GM12878 (cell line): ENCODE measurements around the gene ZNF608. TPM values are rescaled to one million over a fixed set of nuclear protein-coding genes. Genes with fewer than 3 reads are reported as not detected.

Experiments used
- ATAC-seq: fragments of 200-7000 bp; cut with Tn5 transposase; 3 replicates; pipeline ENCODE4 v1.9.1; 2020; ENCODE audit warnings: mild to moderate bottlenecking, moderate library complexity
- BruUV-seq: library from RNA; stranded (reverse); fragments of 400-500 nt; replicated peaks from 2 replicates; lab custom pipeline; 2021; lab: Mats Ljungman, UMichigan
- CTCF ChIA-PET: fragments of 300-600 bp; sonication (Branson Sonifier 250); formaldehyde crosslinking; extraction: SDS; loops from one replicate; lab custom pipeline; 2021; ENCODE audit warnings: inconsistent platforms; lab: Yijun Ruan, JAX
- POLR2A ChIA-PET: fragments of 350-600 bp; formaldehyde crosslinking; extraction: SDS; loops from one replicate; lab custom pipeline; 2021; ENCODE audit warnings: inconsistent platforms; lab: Charles Lee
- RAD21 ChIA-PET: fragments of 300-600 bp; sonication (Branson Sonifier 250); formaldehyde crosslinking; loops from one replicate; lab custom pipeline; 2023; ENCODE audit warnings: antibody characterized with exemption; ENCODE audit not compliant: unreplicated experiment; lab: Charles Lee
- SMC1A ChIA-PET: fragments of 300-600 bp; sonication (Branson Sonifier 250); formaldehyde crosslinking; loops from one replicate; lab custom pipeline; 2023; ENCODE audit not compliant: unreplicated experiment, uncharacterized antibody; lab: Charles Lee
- DNase-seq: peaks from one replicate; pipeline ENCODE4 v3.0.0-alpha.2; 2011; ENCODE audit warnings: low read depth, low spot score
- FAIRE-seq: peaks from 3 replicates; lab custom pipeline; 2011; peaks lifted over from hg19 to GRCh38; lab: Jason Lieb, UNC
- H2AFZ ChIP-seq: 2 replicates; pipeline ENCODE4 v1.6.0; 2011; ENCODE audit warnings: low read depth, low read length, control low read depth; ENCODE audit not compliant: control insufficient read depth
- H3K27ac ChIP-seq: 2 replicates; pipeline ENCODE4 v1.5.1; 2011; ENCODE audit warnings: control low read depth; ENCODE audit not compliant: control insufficient read depth, insufficient read depth
- H3K27me3 ChIP-seq, 2 experiments: replicated peaks in 1 of 2; 2 replicates each; pipeline versions ENCODE4 v1.6.0 to v1.6.1; 2011; ENCODE audit warnings: low read length in 1 of 2; ENCODE audit not compliant: control insufficient read depth in 2 of 2, insufficient read depth in 2 of 2
- H3K36me3 ChIP-seq, 2 experiments: 2 replicates each; pipeline ENCODE4 v1.5.1; 2011; ENCODE audit warnings: low read length in 1 of 2; ENCODE audit not compliant: control insufficient read depth in 2 of 2, insufficient read depth in 2 of 2
- H3K4me1 ChIP-seq: 2 replicates; pipeline ENCODE4 v1.6.1; 2011; ENCODE audit warnings: mild to moderate bottlenecking, low read length, moderate library complexity, mixed read lengths; ENCODE audit not compliant: control insufficient read depth, insufficient read depth
- H3K4me2 ChIP-seq: 2 replicates; pipeline ENCODE4 v1.6.0; 2011; ENCODE audit warnings: control low read depth; ENCODE audit not compliant: control insufficient read depth, insufficient read depth
- H3K4me3 ChIP-seq: fragments of 200-600 bp; sonication (generic); 2 replicates; pipeline ENCODE4 v1.5.1; 2016
- H3K79me2 ChIP-seq: 2 replicates; pipeline ENCODE4 v1.6.0; 2011; ENCODE audit warnings: low read length; ENCODE audit not compliant: control insufficient read depth, insufficient read depth
- H3K9ac ChIP-seq: 2 replicates; pipeline ENCODE4 v1.8.0; 2011; ENCODE audit warnings: low read length, control low read depth, mixed read lengths; ENCODE audit not compliant: control insufficient read depth, insufficient read depth
- H3K9me3 ChIP-seq: replicated peaks from 3 replicates; pipeline ENCODE4 v1.5.1; 2011; ENCODE audit warnings: mild to moderate bottlenecking, low read length; ENCODE audit not compliant: control insufficient read depth, insufficient read depth
- H4K20me1 ChIP-seq: 2 replicates; pipeline ENCODE4 v1.6.0; 2011; ENCODE audit not compliant: control insufficient read depth, insufficient read depth
- CHD2 ChIP-seq: IDR thresholded peaks from 2 replicates; pipeline ENCODE4 v1.6.1; 2011; ENCODE audit warnings: low read depth, low read length, improper control_type of control experiment, borderline replicate concordance
- HCFC1 ChIP-seq: fragments of 150-350 bp; IDR thresholded peaks from 2 replicates; pipeline ENCODE4 v1.6.1; 2014; ENCODE audit warnings: low read length
- HDAC2 ChIP-seq: fragments of 200-600 bp; sonication (generic); IDR thresholded peaks from 2 replicates; pipeline ENCODE4 v1.6.1; 2017
- KAT2A ChIP-seq: conservative IDR thresholded peaks from 2 replicates; pipeline ENCODE4 v1.6.1; 2011; ENCODE audit warnings: low read depth, low read length; ENCODE audit not compliant: control insufficient read depth
- RBBP5 ChIP-seq: fragments of 200-600 bp; sonication (generic); conservative IDR thresholded peaks from 2 replicates; pipeline ENCODE4 v1.6.1; 2016
- RUNX3 ChIP-seq: IDR thresholded peaks from 2 replicates; pipeline ENCODE4 v1.6.1; 2012; ENCODE audit warnings: low read length, inconsistent platforms
- SMAD5 ChIP-seq: IDR thresholded peaks from 2 replicates; pipeline ENCODE4 v1.6.1; 2016; ENCODE audit warnings: antibody characterized with exemption, low read depth
- STAT3 ChIP-seq: IDR thresholded peaks from 2 replicates; pipeline ENCODE4 v1.6.1; 2011; ENCODE audit warnings: low read depth, low read length, improper control_type of control experiment
- SUPT20H ChIP-seq: IDR thresholded peaks from 2 replicates; pipeline ENCODE4 v1.6.1; 2011; ENCODE audit warnings: low read depth, mild to moderate bottlenecking, low read length, moderate library complexity, borderline replicate concordance; ENCODE audit not compliant: control insufficient read depth
- USF1 ChIP-seq: IDR thresholded peaks from 2 replicates; pipeline ENCODE4 v1.6.1; 2011; ENCODE audit warnings: borderline replicate concordance, low read depth, mild to moderate bottlenecking, moderate library complexity, mixed read lengths, low read length; ENCODE audit not compliant: insufficient read depth; ENCODE audit errors: extremely low read length
- ZNF622 ChIP-seq: fragments of 450-650 bp; IDR thresholded peaks from 2 replicates; pipeline ENCODE4 v1.6.1; 2017; ENCODE audit warnings: mild to moderate bottlenecking, inconsistent platforms
- WGBS: methylation state at CpG from one replicate; pipeline ENCODE4 v1.1.6; 2016; ENCODE audit warnings: low lambda C conversion rate; ENCODE audit not compliant: insufficient replicate concordance, insufficient coverage; ENCODE audit errors: missing lambda C conversion rate; 5-methylcytosine and 5-hydroxymethylcytosine counted together
- in situ Hi-C: fragments of 300-500 bp; cut with MboI; formaldehyde crosslinking; loops from 9 replicates; pipeline ENCODE4 v1.14.3; 2018; ENCODE audit warnings: mixed read lengths
- intact Hi-C: fragments of 100-400 bp; cut with micrococcal nuclease; formaldehyde crosslinking; loops from one replicate; pipeline ENCODE4 v1.14.2; 2022; ENCODE audit not compliant: unreplicated experiment
- polyA plus RNA-seq, 11 experiments: library from polyadenylated mRNA; depleted of rRNA in 4 of 11; unstranded in 6 of 11; stranded (reverse) in 5 of 11; fragments of >200 nt; fragmentation: Nextera tagmentation in 4 of 11; fragmentation: Illumina TruSeq in 1 of 11; extraction: Ambion mirVana in 4 of 11; extraction: Trizol in 1 of 11; gene quantifications; 1 replicate in 1 of 11; 2 replicates in 10 of 11; pipeline versions ENCODE4 v1.2.1 to v1.2.3, GENCODE V29; 2011 to 2016; ENCODE audit warnings: inconsistent platforms in 2 of 11, missing spikeins in 2 of 11, low read depth in 1 of 11
- total RNA-seq, 4 experiments: library from RNA; depleted of rRNA in 3 of 4; stranded (reverse); fragments of >200 nt in 3 of 4; fragmentation: Illumina TruSeq in 1 of 4; extraction: Trizol in 1 of 4; gene quantifications; 2 replicates each; pipeline versions ENCODE4 v1.2.1 to v1.2.3, GENCODE V29; 2013 to 2021
- TF ChIP-seq, protein P1 (sequence below): fragments of 450-650 bp; formaldehyde crosslinking; IDR thresholded peaks from 2 replicates; pipeline ENCODE4 v1.5.0; 2022; ENCODE audit warnings: mild to moderate bottlenecking, missing genetic modification characterization
- TF ChIP-seq, protein P2 (sequence below): fragments of 450-650 bp; IDR thresholded peaks from 2 replicates; pipeline ENCODE4 v1.6.1; 2016; ENCODE audit warnings: mild to moderate bottlenecking
- TF ChIP-seq, protein P3 (sequence below): fragments of 450-650 bp; IDR thresholded peaks from 2 replicates; pipeline ENCODE4 v1.6.1; 2017; ENCODE audit warnings: mild to moderate bottlenecking

ZNF608 gene
- total and polyA plus RNA-seq, 10 of the 15 experiments (the other 5 are each of a cell fraction or from before 2014, with no cell fraction given): 0.19 to 6.7 (median 0.64) TPM

DNA sequence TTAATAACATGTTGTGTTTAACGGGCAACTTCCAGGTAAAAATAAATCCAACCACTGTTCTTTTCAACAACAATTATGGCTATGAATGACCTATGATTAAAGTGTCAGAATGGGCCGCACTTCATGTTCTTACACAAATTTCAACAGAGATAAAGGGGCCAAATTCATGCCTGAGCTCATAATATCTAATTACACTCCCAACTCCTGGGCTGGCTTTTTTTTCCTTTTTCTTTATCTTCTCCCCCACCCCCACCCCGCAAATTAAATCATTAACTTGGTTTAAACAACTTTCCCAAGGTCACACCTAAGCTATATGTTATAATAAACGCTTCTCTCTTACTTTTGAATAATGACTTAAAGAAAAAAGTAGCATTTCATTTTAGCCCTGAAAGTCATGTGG lies 25.8 kb downstream of the ZNF608 start:
- Histone ChIP-seq H3K4me1 (no peaks in the 10 kb centered on the region; the same call in 1 of the 2 replicates), H3K4me2 (no peak overlapping the region), H3K9me3 (no peaks in the 10 kb centered on the region), H4K20me1 (no peaks in the 10 kb centered on the region), H3K36me3 (no peaks in the 10 kb centered on the region), H3K27me3 (no peaks in the 10 kb centered on the region), H3K27ac (no peak overlapping the region), H3K4me3 (no peak overlapping the region), H2AFZ (no peak overlapping the region), H3K9ac (no peak overlapping the region), H3K79me2 (peaks cover 24% of the 10 kb centered on the region)
- intact Hi-C loops (no loop called here), in situ Hi-C loops (loop anchor here (25.0 kb wide), 1 partner anchor 1058 kb away; no protein-coding TSS in a partner anchor)
- CTCF ChIA-PET: interaction anchor here (0.6 to 1.5 kb wide), 2 partner anchors 17 to 404 kb away, joined by 3 to 5 read pairs; no protein-coding TSS in a partner anchor
- RAD21 ChIA-PET: interaction anchor here (0.6 to 1.8 kb wide), 4 partner anchors 9 to 213 kb away, joined by 3 to 6 read pairs (median 4); no protein-coding TSS in a partner anchor
- WGBS: 55% methylated on average over 4 of the region's 4 CpGs
- SMC1A ChIA-PET: interaction anchor here (0.6 to 5.0 kb wide), 8 partner anchors 8 to 117 kb away, joined by 3 to 42 read pairs (median 3); no protein-coding TSS in a partner anchor
- DNase-seq: no peak
- POLR2A ChIA-PET: interaction anchor here (0.6 to 1.5 kb wide), 7 partner anchors 9 to 1288 kb away, joined by 3 to 8 read pairs (median 3); no protein-coding TSS in a partner anchor
- ATAC-seq: no peak
- FAIRE-seq: no peak
- TF ChIP-seq HDAC2 (no peak), ZNF622 (no peak), RUNX3 (no peak), USF1 (no peak), SUPT20H (no peak), CHD2 (no peak), RBBP5 (no peak), KAT2A (no peak), SMAD5 (no peak), STAT3 (no peak), HCFC1 (no peak)
- TF ChIP-seq, protein P1, sequence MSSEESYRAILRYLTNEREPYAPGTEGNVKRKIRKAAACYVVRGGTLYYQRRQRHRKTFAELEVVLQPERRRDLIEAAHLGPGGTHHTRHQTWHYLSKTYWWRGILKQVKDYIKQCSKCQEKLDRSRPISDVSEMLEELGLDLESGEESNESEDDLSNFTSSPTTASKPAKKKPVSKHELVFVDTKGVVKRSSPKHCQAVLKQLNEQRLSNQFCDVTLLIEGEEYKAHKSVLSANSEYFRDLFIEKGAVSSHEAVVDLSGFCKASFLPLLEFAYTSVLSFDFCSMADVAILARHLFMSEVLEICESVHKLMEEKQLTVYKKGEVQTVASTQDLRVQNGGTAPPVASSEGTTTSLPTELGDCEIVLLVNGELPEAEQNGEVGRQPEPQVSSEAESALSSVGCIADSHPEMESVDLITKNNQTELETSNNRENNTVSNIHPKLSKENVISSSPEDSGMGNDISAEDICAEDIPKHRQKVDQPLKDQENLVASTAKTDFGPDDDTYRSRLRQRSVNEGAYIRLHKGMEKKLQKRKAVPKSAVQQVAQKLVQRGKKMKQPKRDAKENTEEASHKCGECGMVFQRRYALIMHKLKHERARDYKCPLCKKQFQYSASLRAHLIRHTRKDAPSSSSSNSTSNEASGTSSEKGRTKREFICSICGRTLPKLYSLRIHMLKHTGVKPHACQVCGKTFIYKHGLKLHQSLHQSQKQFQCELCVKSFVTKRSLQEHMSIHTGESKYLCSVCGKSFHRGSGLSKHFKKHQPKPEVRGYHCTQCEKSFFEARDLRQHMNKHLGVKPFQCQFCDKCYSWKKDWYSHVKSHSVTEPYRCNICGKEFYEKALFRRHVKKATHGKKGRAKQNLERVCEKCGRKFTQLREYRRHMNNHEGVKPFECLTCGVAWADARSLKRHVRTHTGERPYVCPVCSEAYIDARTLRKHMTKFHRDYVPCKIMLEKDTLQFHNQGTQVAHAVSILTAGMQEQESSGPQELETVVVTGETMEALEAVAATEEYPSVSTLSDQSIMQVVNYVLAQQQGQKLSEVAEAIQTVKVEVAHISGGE (CRISPR knock-in tag): no peak
- TF ChIP-seq, protein P2, sequence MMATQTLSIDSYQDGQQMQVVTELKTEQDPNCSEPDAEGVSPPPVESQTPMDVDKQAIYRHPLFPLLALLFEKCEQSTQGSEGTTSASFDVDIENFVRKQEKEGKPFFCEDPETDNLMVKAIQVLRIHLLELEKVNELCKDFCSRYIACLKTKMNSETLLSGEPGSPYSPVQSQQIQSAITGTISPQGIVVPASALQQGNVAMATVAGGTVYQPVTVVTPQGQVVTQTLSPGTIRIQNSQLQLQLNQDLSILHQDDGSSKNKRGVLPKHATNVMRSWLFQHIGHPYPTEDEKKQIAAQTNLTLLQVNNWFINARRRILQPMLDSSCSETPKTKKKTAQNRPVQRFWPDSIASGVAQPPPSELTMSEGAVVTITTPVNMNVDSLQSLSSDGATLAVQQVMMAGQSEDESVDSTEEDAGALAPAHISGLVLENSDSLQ: no peak
- TF ChIP-seq, protein P3, sequence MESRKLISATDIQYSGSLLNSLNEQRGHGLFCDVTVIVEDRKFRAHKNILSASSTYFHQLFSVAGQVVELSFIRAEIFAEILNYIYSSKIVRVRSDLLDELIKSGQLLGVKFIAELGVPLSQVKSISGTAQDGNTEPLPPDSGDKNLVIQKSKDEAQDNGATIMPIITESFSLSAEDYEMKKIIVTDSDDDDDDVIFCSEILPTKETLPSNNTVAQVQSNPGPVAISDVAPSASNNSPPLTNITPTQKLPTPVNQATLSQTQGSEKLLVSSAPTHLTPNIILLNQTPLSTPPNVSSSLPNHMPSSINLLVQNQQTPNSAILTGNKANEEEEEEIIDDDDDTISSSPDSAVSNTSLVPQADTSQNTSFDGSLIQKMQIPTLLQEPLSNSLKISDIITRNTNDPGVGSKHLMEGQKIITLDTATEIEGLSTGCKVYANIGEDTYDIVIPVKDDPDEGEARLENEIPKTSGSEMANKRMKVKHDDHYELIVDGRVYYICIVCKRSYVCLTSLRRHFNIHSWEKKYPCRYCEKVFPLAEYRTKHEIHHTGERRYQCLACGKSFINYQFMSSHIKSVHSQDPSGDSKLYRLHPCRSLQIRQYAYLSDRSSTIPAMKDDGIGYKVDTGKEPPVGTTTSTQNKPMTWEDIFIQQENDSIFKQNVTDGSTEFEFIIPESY: no peak
- no TSS peak for BruUV-seq
